HepG2 (cell line): ENCODE results near the gene PRR14. TPM values are rescaled to one million over a fixed set of nuclear protein-coding genes. Genes with fewer than 3 reads are reported as not detected.

Experiments used
- ATF7-NPFF ChIP-seq: sonication (generic); formaldehyde crosslinking; IDR thresholded peaks from 2 replicates; pipeline ENCODE4 v1.8.1; 2023; ENCODE audit warnings: mild to moderate bottlenecking, low read depth, missing genetic modification reagents, moderate library complexity
- BRD4 ChIP-seq: sonication (generic); formaldehyde crosslinking; IDR thresholded peaks from 2 replicates; pipeline ENCODE4 v1.4.0; 2020; ENCODE audit warnings: missing genetic modification reagents
- CHD4 ChIP-seq: fragments of 200-600 bp; sonication (generic); IDR thresholded peaks from 2 replicates; pipeline ENCODE4 v1.7.0; 2017; ENCODE audit warnings: mild to moderate bottlenecking, low read length, borderline replicate concordance
- ETV6 ChIP-seq: sonication (generic); formaldehyde crosslinking; conservative IDR thresholded peaks from 2 replicates; pipeline ENCODE4 v1.4.0; 2020; ENCODE audit warnings: missing genetic modification reagents
- MAF1 ChIP-seq: sonication (generic); formaldehyde crosslinking; IDR thresholded peaks from 2 replicates; pipeline ENCODE4 v1.5.0; 2020; ENCODE audit warnings: missing genetic modification reagents, borderline replicate concordance
- MYC ChIP-seq: sonication (generic); formaldehyde crosslinking; IDR thresholded peaks from 2 replicates; pipeline ENCODE4 v1.9.0; 2021; ENCODE audit warnings: missing genetic modification reagents, borderline replicate concordance
- PITX1 ChIP-seq: sonication (generic); formaldehyde crosslinking; IDR thresholded peaks from 2 replicates; pipeline ENCODE4 v1.5.1; 2020; ENCODE audit warnings: mild to moderate bottlenecking, missing genetic modification reagents
- RCOR2 ChIP-seq: IDR thresholded peaks from 2 replicates; pipeline ENCODE4 v1.6.1; 2016; ENCODE audit warnings: missing biosample characterization, missing genetic modification reagents
- SAFB2 ChIP-seq: sonication (generic); formaldehyde crosslinking; IDR thresholded peaks from 2 replicates; pipeline ENCODE4 v1.5.1; 2020; ENCODE audit warnings: missing genetic modification reagents, low read depth, mild to moderate bottlenecking, borderline replicate concordance
- SRSF1 ChIP-seq: fragments of 200-400 bp; formaldehyde crosslinking; optimal IDR thresholded peaks from 2 replicates; pipeline ENCODE3; 2017; ENCODE audit warnings: mild to moderate bottlenecking, low read depth, low read length, moderate library complexity
- SRSF4 ChIP-seq: fragments of 200-400 bp; formaldehyde crosslinking; IDR thresholded peaks from one replicate; pipeline ENCODE4 v1.6.1; 2018; ENCODE audit warnings: mild to moderate bottlenecking, low read depth, low read length, moderate library complexity; ENCODE audit not compliant: poor library complexity, severe bottlenecking
- XBP1 ChIP-seq: sonication (generic); formaldehyde crosslinking; IDR thresholded peaks from 2 replicates; pipeline ENCODE4 v1.5.0; 2020; ENCODE audit warnings: missing genetic modification reagents
- ZEB1 ChIP-seq: IDR thresholded peaks from 2 replicates; pipeline ENCODE4 v1.6.1; 2012; ENCODE audit warnings: mild to moderate bottlenecking, low read depth, inconsistent platforms; ENCODE audit not compliant: insufficient replicate concordance
- ZFP82 ChIP-seq: sonication (generic); formaldehyde crosslinking; IDR thresholded peaks from 2 replicates; pipeline ENCODE4 v1.5.1; 2020; ENCODE audit warnings: mild to moderate bottlenecking, missing genetic modification reagents, borderline replicate concordance
- ZNF512B ChIP-seq: sonication (generic); formaldehyde crosslinking; IDR thresholded peaks from 2 replicates; pipeline ENCODE4 v1.5.1; 2020; ENCODE audit warnings: missing genetic modification reagents, mild to moderate bottlenecking, borderline replicate concordance
- ZNF543 ChIP-seq: sonication (generic); formaldehyde crosslinking; IDR thresholded peaks from 2 replicates; pipeline ENCODE4 v1.4.0; 2020; ENCODE audit warnings: mild to moderate bottlenecking, missing genetic modification reagents
- ZNF549 ChIP-seq: sonication (generic); formaldehyde crosslinking; IDR thresholded peaks from 2 replicates; pipeline ENCODE4 v1.5.0; 2020; ENCODE audit warnings: missing genetic modification reagents
- ZNF598 ChIP-seq: sonication (generic); formaldehyde crosslinking; IDR thresholded peaks from 2 replicates; pipeline ENCODE4 v1.5.1; 2020; ENCODE audit warnings: mild to moderate bottlenecking, missing genetic modification reagents, borderline replicate concordance
- ZNF891 ChIP-seq: sonication (generic); formaldehyde crosslinking; IDR thresholded peaks from 2 replicates; pipeline ENCODE4 v1.5.0; 2020; ENCODE audit warnings: mild to moderate bottlenecking, missing genetic modification reagents
- polyA plus RNA-seq, 8 experiments: library from polyadenylated mRNA; depleted of rRNA in 3 of 8; stranded (reverse) in 7 of 8; unstranded in 1 of 8; fragments of >200 nt; fragmentation: Illumina TruSeq in 4 of 8; extraction: Trizol in 4 of 8; gene quantifications; 2 replicates each; pipeline versions ENCODE4 v1.2.1 to v1.2.3, GENCODE V29; 2011 to 2016; ENCODE audit warnings: low read depth in 4 of 8, missing spikeins in 1 of 8, mixed read lengths in 1 of 8; ENCODE audit not compliant: insufficient read depth in 1 of 8
- total RNA-seq, 5 experiments: library from RNA; depleted of rRNA; stranded (reverse); fragments of >200 nt; fragmentation: Illumina TruSeq; extraction: Trizol; gene quantifications; 2 replicates each; pipeline ENCODE4 v1.2.3, GENCODE V29; 2016; ENCODE audit warnings: low read depth in 1 of 5
- TF ChIP-seq, protein P1 (sequence below): sonication (generic); formaldehyde crosslinking; IDR thresholded peaks from 2 replicates; pipeline ENCODE4 v1.4.0; 2020; ENCODE audit warnings: missing genetic modification reagents
- TF ChIP-seq, protein P2 (sequence below): sonication (generic); formaldehyde crosslinking; conservative IDR thresholded peaks from 2 replicates; pipeline ENCODE4 v1.4.0; 2020; ENCODE audit warnings: mild to moderate bottlenecking, missing genetic modification reagents, moderate library complexity

PRR14 gene
- total and polyA plus RNA-seq, 2 of the 13 experiments (the other 11 are each of a cell fraction or from before 2014, with no cell fraction given) = 8.4 to 11.0 TPM

DNA sequence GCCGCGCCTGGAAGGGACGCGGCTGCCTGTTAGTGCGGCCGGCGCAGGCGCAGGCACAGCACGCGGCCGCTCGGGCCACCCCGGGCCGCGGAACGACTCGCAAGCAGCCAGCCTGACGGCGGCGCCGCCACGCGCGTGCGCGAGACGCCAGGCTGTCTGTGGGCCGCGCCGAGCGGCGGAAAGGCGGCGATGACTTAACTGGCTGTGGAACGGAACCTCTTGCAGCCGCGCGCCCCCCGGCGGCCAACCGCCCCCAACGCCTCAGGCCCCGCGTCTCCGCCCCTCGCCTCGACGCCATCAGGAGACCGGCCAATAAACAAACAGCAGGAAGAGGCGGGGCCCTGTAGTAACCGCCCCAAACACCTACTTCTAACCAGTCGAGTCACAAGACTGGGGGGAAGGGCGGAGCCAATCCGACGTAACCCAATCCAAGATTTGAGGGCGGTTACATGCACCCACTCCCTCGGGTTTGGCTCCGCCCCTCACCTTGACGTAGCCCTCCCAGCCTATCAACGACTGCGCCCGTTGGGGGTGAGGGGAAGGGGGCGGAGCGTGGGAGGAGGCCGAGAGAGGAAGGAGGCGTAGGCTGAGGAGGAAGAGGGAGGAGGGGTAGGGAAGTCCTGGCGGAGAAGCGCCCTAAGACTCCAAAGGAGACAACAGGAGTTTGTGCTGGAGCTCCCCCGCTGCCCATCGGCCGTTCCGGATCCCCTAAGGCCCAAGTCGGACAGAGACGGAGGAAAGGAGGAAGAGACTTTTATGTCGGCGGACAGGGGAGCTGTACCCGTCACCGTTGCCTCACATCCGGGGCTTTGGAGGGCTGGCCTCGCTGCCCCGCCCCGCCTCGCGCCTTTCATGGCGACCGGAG lies 7.3 kb downstream of the PRR14 start, which contains the start of gene FBRS (continued):
- TF ChIP-seq, protein P1, sequence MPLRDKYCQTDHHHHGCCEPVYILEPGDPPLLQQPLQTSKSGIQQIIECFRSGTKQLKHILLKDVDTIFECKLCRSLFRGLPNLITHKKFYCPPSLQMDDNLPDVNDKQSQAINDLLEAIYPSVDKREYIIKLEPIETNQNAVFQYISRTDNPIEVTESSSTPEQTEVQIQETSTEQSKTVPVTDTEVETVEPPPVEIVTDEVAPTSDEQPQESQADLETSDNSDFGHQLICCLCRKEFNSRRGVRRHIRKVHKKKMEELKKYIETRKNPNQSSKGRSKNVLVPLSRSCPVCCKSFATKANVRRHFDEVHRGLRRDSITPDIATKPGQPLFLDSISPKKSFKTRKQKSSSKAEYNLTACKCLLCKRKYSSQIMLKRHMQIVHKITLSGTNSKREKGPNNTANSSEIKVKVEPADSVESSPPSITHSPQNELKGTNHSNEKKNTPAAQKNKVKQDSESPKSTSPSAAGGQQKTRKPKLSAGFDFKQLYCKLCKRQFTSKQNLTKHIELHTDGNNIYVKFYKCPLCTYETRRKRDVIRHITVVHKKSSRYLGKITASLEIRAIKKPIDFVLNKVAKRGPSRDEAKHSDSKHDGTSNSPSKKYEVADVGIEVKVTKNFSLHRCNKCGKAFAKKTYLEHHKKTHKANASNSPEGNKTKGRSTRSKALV (CRISPR knock-in tag) = no peak; the same call in 1 of the 2 replicates
- TF ChIP-seq XBP1 (CRISPR knock-in tag) (no peak), BRD4 (no peak), ZNF891 (CRISPR knock-in tag) (peak; percentile 59; the same call in 1 of the 2 replicates), ETV6 (CRISPR knock-in tag) (peak; percentile 79; the same call in 1 of the 2 replicates), MYC (CRISPR knock-in tag) (peak; percentile 74), RCOR2 (CRISPR knock-in tag) (peak; percentile 57), ZNF543 (CRISPR knock-in tag) (no peak; the same call in 1 of the 2 replicates), MAF1 (CRISPR knock-in tag) (0 out of 2 replicates have a peak, but pooled peaks have one; percentile 5), SRSF1 (peak; percentile 92), ZFP82 (peak; percentile 58; the same call in 1 of the 2 replicates), ZNF598 (CRISPR knock-in tag) (0 out of 2 replicates have a peak, but pooled peaks have one; percentile 41), SAFB2 (peak; percentile 50; the same call in 1 of the 2 replicates), ZEB1 (no peak), ZNF549 (CRISPR knock-in tag) (no peak), ZNF512B (CRISPR knock-in tag) (no peak), CHD4 (peak; percentile 43; the same call in 1 of the 2 replicates), PITX1 (CRISPR knock-in tag) (peak; percentile 24; the same call in 1 of the 2 replicates), SRSF4 (no peak), ATF7-NPFF (CRISPR knock-in tag) (peak; percentile 89)
- TF ChIP-seq, protein P2, sequence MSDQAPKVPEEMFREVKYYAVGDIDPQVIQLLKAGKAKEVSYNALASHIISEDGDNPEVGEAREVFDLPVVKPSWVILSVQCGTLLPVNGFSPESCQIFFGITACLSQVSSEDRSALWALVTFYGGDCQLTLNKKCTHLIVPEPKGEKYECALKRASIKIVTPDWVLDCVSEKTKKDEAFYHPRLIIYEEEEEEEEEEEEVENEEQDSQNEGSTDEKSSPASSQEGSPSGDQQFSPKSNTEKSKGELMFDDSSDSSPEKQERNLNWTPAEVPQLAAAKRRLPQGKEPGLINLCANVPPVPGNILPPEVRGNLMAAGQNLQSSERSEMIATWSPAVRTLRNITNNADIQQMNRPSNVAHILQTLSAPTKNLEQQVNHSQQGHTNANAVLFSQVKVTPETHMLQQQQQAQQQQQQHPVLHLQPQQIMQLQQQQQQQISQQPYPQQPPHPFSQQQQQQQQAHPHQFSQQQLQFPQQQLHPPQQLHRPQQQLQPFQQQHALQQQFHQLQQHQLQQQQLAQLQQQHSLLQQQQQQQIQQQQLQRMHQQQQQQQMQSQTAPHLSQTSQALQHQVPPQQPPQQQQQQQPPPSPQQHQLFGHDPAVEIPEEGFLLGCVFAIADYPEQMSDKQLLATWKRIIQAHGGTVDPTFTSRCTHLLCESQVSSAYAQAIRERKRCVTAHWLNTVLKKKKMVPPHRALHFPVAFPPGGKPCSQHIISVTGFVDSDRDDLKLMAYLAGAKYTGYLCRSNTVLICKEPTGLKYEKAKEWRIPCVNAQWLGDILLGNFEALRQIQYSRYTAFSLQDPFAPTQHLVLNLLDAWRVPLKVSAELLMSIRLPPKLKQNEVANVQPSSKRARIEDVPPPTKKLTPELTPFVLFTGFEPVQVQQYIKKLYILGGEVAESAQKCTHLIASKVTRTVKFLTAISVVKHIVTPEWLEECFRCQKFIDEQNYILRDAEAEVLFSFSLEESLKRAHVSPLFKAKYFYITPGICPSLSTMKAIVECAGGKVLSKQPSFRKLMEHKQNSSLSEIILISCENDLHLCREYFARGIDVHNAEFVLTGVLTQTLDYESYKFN = peak; percentile 43
